Fibroblast of lung (primary cell): ENCODE results near the gene ZNF750. TPM values are rescaled to one million over a fixed set of nuclear protein-coding genes. Genes with fewer than 3 reads are reported as not detected.

ENCODE experiments used
- DNase-seq, 2 donors: peaks; one replicate each; pipeline versions ENCODE4 v3.0.0 to v3.0.0-alpha.2; 2010; ENCODE audit warnings: low read depth in 2 of 2
- H2AFZ ChIP-seq: 2 replicates; pipeline ENCODE4 v1.5.1; 2012; ENCODE audit warnings: low read length, control low read depth, inconsistent platforms
- H3K27ac ChIP-seq: 2 replicates; pipeline ENCODE4 v1.5.1; 2011; ENCODE audit warnings: low read length, control low read depth; ENCODE audit not compliant: insufficient read depth
- H3K27me3 ChIP-seq: 2 replicates; pipeline ENCODE4 v1.5.1; 2011; ENCODE audit warnings: mild to moderate bottlenecking, low read length; ENCODE audit not compliant: control insufficient read depth, insufficient read depth
- H3K36me3 ChIP-seq: 2 replicates; pipeline ENCODE4 v1.5.1; 2011; ENCODE audit warnings: low read length; ENCODE audit not compliant: control insufficient read depth, insufficient read depth
- H3K4me1 ChIP-seq: 2 replicates; pipeline ENCODE4 v1.5.1; 2011; ENCODE audit warnings: low read length; ENCODE audit not compliant: control insufficient read depth, insufficient read depth; ENCODE audit errors: extremely low read depth
- H3K4me2 ChIP-seq: 2 replicates; pipeline ENCODE4 v1.5.1; 2011; ENCODE audit warnings: low read length, control low read depth; ENCODE audit not compliant: insufficient read depth; ENCODE audit errors: extremely low read depth
- H3K4me3 ChIP-seq, 4 experiments: fragments of 200-600 bp in 1 of 4; sonication (generic) in 1 of 4; replicated peaks in 1 of 4; 2 replicates each; pipeline ENCODE4 v1.5.1; 2011 to 2016; ENCODE audit warnings: low read length in 4 of 4, low read depth in 3 of 4, mild to moderate bottlenecking in 3 of 4, control low read depth in 2 of 4, inconsistent platforms in 1 of 4, mixed read lengths in 1 of 4; ENCODE audit not compliant: insufficient read depth in 1 of 4; ENCODE audit errors: control extremely low read depth in 1 of 4
- H3K79me2 ChIP-seq: 2 replicates; pipeline ENCODE4 v1.5.1; 2012; ENCODE audit warnings: mild to moderate bottlenecking, low read length, inconsistent platforms; ENCODE audit not compliant: control insufficient read depth, insufficient read depth
- H3K9ac ChIP-seq: 2 replicates; pipeline ENCODE4 v1.5.1; 2011; ENCODE audit warnings: mild to moderate bottlenecking, low read length, control low read depth; ENCODE audit not compliant: insufficient read depth
- H3K9me3 ChIP-seq: 2 replicates; pipeline ENCODE4 v1.5.1; 2012; ENCODE audit warnings: low read depth, low read length; ENCODE audit not compliant: control insufficient read depth, insufficient read depth
- H4K20me1 ChIP-seq: 2 replicates; pipeline ENCODE4 v1.5.1; 2011; ENCODE audit warnings: low read length; ENCODE audit not compliant: control insufficient read depth, insufficient read depth; ENCODE audit errors: extremely low read depth
- CTCF ChIP-seq, 2 donors: IDR thresholded peaks in 1 of 2; conservative IDR thresholded peaks in 1 of 2; 1 replicate in 1 of 2; 2 replicates in 1 of 2; pipeline ENCODE4 v1.5.1; 2011 to 2012; ENCODE audit warnings: low read length in 2 of 2, control low read depth in 1 of 2, inconsistent platforms in 1 of 2, low read depth in 1 of 2, mild to moderate bottlenecking in 1 of 2
- EZH2 ChIP-seq: IDR thresholded peaks from 2 replicates; pipeline ENCODE4 v1.5.1; 2012; ENCODE audit warnings: low read length, control low read depth, mild to moderate bottlenecking; ENCODE audit errors: missing control alignments
- polyA plus RNA-seq, 2 donors: library from polyadenylated mRNA; depleted of rRNA in 1 of 2; stranded (reverse) in 1 of 2; unstranded in 1 of 2; fragments of >200 nt; gene quantifications; 2 replicates each; pipeline ENCODE4 v1.2.1, GENCODE V29; 2011 to 2012; ENCODE audit warnings: missing spikeins in 1 of 2
- total RNA-seq: library from RNA; depleted of rRNA; stranded (reverse); fragments of >200 nt; gene quantifications from 2 replicates; pipeline ENCODE4 v1.2.1, GENCODE V29; 2014

ZNF750 gene
- total and polyA plus RNA-seq, 2 donors (not counting 1 experiment from before 2014, with no cell fraction given): not detected

GRCh38 chr17:82801377-82801970, 38.3 kb downstream of the ZNF750 start:
- Histone ChIP-seq H3K9ac (no peak overlapping the region), H3K4me3 (no peak overlapping the region), H4K20me1 (no peaks in the 10 kb centered on the region), H3K36me3 (peaks cover 14% of the 10 kb centered on the region), H3K4me1 (peaks cover 5% of the 10 kb centered on the region), H3K4me2 (no peak overlapping the region), H3K27me3 (no peaks in the 10 kb centered on the region), H2AFZ (no peak overlapping the region), H3K9me3 (no peaks in the 10 kb centered on the region), H3K27ac (no peak overlapping the region), H3K79me2 (peaks cover 2% of the 10 kb centered on the region)
- no peak for DNase-seq
- TF ChIP-seq EZH2 (no peak), CTCF (conservative IDR thresholded peaks at IDR 0.05 in 1 of 2, IDR thresholded peaks at IDR 0.05 in 1 of 2; ENCODE audit: low read depth in 1 of 2, low read length in 2 of 2) (no peak)

GRCh38 chr17:82800885-82801284, 38.9 kb downstream of the ZNF750 start:
- Histone ChIP-seq H3K9me3 (no peaks in the 10 kb centered on the region), H3K27ac (no peak overlapping the region), H3K4me2 (no peak overlapping the region), H3K36me3 (peaks cover 13% of the 10 kb centered on the region), H3K4me1 (peaks cover 5% of the 10 kb centered on the region), H3K9ac (no peak overlapping the region), H2AFZ (no peak overlapping the region), H3K4me3 (no peak overlapping the region), H4K20me1 (no peaks in the 10 kb centered on the region), H3K27me3 (no peaks in the 10 kb centered on the region), H3K79me2 (peaks cover 2% of the 10 kb centered on the region)
- TF ChIP-seq EZH2 (no peak), CTCF (conservative IDR thresholded peaks at IDR 0.05 in 1 of 2, IDR thresholded peaks at IDR 0.05 in 1 of 2; ENCODE audit: low read depth in 1 of 2, low read length in 2 of 2) (no peak)
- DNase-seq: no peak

- H3K27ac ChIP-seq: no peak overlapping the region
- H3K27me3 ChIP-seq: no peaks in the 10 kb centered on the region
- H3K4me3 ChIP-seq: no peak overlapping the region
- TF ChIP-seq CTCF (conservative IDR thresholded peaks at IDR 0.05 in 1 of 2, IDR thresholded peaks at IDR 0.05 in 1 of 2; ENCODE audit: low read depth in 1 of 2, low read length in 2 of 2) (no peak), EZH2 (no peak)
- H3K9me3 ChIP-seq: no peaks in the 10 kb centered on the region
- H3K4me2 ChIP-seq: no peak overlapping the region
- peaks cover 2% of the 10 kb centered on the region for H3K79me2 ChIP-seq
- DNase-seq: no peak
- no peaks in the 10 kb centered on the region for H4K20me1 ChIP-seq
- H3K9ac ChIP-seq: no peak overlapping the region
- peaks cover 10% of the 10 kb centered on the region for H3K36me3 ChIP-seq
- H3K4me1 ChIP-seq: peaks cover 2% of the 10 kb centered on the region
- H2AFZ ChIP-seq: no peak overlapping the region
Observed at GRCh38 chr17:82799591-82799990, 40.2 kb downstream of the ZNF750 start.
